Measurements from ENCODE around the gene ARRDC3. TPM values are rescaled to one million over a fixed set of nuclear protein-coding genes. Genes with fewer than 3 reads are reported as not detected.

ARRDC3 gene
- total RNA-seq, 1 experiment from 2014 or later = 32.0 TPM

DNA sequence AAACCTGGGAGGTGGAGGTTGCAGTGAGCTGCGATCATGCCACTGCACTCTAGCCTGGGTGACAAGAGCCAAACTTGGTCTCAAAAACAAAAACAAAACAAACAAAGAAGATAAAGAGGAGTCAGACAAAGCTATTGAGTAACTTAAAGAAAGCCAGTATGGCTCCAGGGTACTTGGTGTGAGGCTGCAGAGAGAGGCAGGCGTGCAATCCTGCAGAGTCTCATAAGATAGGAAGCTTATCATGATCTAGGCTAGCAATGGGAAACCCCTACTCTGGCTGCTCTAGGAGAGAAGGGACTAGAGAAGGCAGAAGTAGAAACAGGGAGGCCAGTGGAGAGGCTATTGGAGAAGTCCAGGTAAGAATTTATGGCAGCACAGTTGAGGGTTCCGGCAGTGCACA, 42.0 kb downstream of the ARRDC3 start:
- no peak overlapping the region for H3K4me2 ChIP-seq
- H3K27me3 ChIP-seq (ENCODE audit: insufficient read depth, low read depth) = no peaks in the 10 kb centered on the region
- H3F3A ChIP-seq (ENCODE audit: insufficient read depth, low read depth) = no peaks in the 10 kb centered on the region
- no peak for DNase-seq
- ChIA-PET POLR2A (ENCODE audit: unreplicated experiment) (no interaction called here), CTCF (no interaction called here)
- no peak overlapping the region for H2AFZ ChIP-seq
- no peaks in the 10 kb centered on the region for H3K79me2 ChIP-seq (ENCODE audit: low read depth)
- no peaks in the 10 kb centered on the region for H3K4me1 ChIP-seq (replicated peaks; ENCODE audit: insufficient read depth)
- no peak overlapping the region for H3K27ac ChIP-seq
- intact Hi-C loops (cut with micrococcal nuclease; ENCODE audit: unreplicated experiment) = no loop called here
- no TSS peak for BruUV-seq (replicated peaks)
- TF ChIP-seq CTCF (conservative IDR thresholded peaks at IDR 0.05) = no peak
- TF ChIP-seq EZH2 (IDR thresholded peaks at IDR 0.05; ENCODE audit: low read depth) = no peak
- no peaks in the 10 kb centered on the region for H3K36me3 ChIP-seq (ENCODE audit: low read depth)
- H4K20me1 ChIP-seq (ENCODE audit: insufficient read depth) = no peaks in the 10 kb centered on the region
- H3K4me3 ChIP-seq = no peak overlapping the region
- H3K9me2 ChIP-seq (ENCODE audit: insufficient read depth) = no peaks in the 10 kb centered on the region
- H3K9me3 ChIP-seq (ENCODE audit: insufficient read depth, low read depth) = no peaks in the 10 kb centered on the region

DNA sequence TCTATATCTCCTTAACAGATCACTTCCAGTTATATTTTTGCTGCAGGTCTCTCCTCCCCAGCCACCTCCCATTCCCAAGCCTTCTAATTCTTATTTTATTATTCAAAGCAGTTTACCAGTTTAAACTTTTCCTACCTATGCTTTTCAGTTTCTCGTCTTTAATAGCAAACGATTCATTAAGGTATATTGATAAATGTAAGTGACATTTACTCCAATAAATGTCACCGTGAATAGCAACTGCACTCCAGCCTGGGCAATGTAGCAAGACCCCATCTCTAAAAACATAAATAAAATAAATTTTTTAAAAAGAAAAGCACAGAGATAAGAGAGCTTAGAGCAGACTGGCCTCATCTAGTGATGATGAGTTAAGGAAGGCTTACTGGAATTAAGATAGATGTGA, 42.6 kb downstream of the ARRDC3 start:
- no peak overlapping the region for H3K4me2 ChIP-seq
- TF ChIP-seq EZH2 (IDR thresholded peaks at IDR 0.05; ENCODE audit: low read depth) = no peak
- no peak for TF ChIP-seq CTCF (conservative IDR thresholded peaks at IDR 0.05)
- H3K4me3 ChIP-seq = no peak overlapping the region
- H3K9me3 ChIP-seq (ENCODE audit: insufficient read depth, low read depth) = no peaks in the 10 kb centered on the region
- no peaks in the 10 kb centered on the region for H4K20me1 ChIP-seq (ENCODE audit: insufficient read depth)
- CTCF ChIA-PET = no interaction called here
- no TSS peak for BruUV-seq (replicated peaks)
- no peaks in the 10 kb centered on the region for H3K79me2 ChIP-seq (ENCODE audit: low read depth)
- no peaks in the 10 kb centered on the region for H3K36me3 ChIP-seq (ENCODE audit: low read depth)
- H3F3A ChIP-seq (ENCODE audit: insufficient read depth, low read depth) = no peaks in the 10 kb centered on the region
- no peak for DNase-seq
- no peaks in the 10 kb centered on the region for H3K4me1 ChIP-seq (replicated peaks; ENCODE audit: insufficient read depth)
- POLR2A ChIA-PET (ENCODE audit: unreplicated experiment) = no interaction called here
- H3K27ac ChIP-seq = no peak overlapping the region
- intact Hi-C loops (cut with micrococcal nuclease; ENCODE audit: unreplicated experiment) = no loop called here
- H2AFZ ChIP-seq = no peak overlapping the region
- H3K27me3 ChIP-seq (ENCODE audit: insufficient read depth, low read depth) = no peaks in the 10 kb centered on the region
- no peaks in the 10 kb centered on the region for H3K9me2 ChIP-seq (ENCODE audit: insufficient read depth)

- BruUV-seq (replicated peaks) = no TSS peak
- ChIA-PET POLR2A (ENCODE audit: unreplicated experiment) (interaction anchor here (0.6 kb wide), 1 partner anchor 29 kb away, joined by 4 read pairs; no protein-coding TSS in a partner anchor), CTCF (no interaction called here)
- Histone ChIP-seq H3K27ac (no peak overlapping the region), H3K9me2 (ENCODE audit: insufficient read depth) (no peaks in the 10 kb centered on the region), H3K9me3 (ENCODE audit: insufficient read depth, low read depth) (no peaks in the 10 kb centered on the region), H2AFZ (no peak overlapping the region), H3K79me2 (ENCODE audit: low read depth) (no peaks in the 10 kb centered on the region), H3K27me3 (ENCODE audit: insufficient read depth, low read depth) (no peaks in the 10 kb centered on the region), H3K4me1 (replicated peaks; ENCODE audit: insufficient read depth) (no peaks in the 10 kb centered on the region), H3K4me3 (no peak overlapping the region), H4K20me1 (ENCODE audit: insufficient read depth) (no peaks in the 10 kb centered on the region), H3K36me3 (ENCODE audit: low read depth) (no peaks in the 10 kb centered on the region), H3K4me2 (no peak overlapping the region), H3F3A (ENCODE audit: insufficient read depth, low read depth) (no peaks in the 10 kb centered on the region; the same call in 1 of the 2 replicates)
- TF ChIP-seq EZH2 (IDR thresholded peaks at IDR 0.05; ENCODE audit: low read depth) = no peak
- no peak for TF ChIP-seq CTCF (conservative IDR thresholded peaks at IDR 0.05)
- intact Hi-C loops (cut with micrococcal nuclease; ENCODE audit: unreplicated experiment) = no loop called here
- DNase-seq = no peak
These were observed 43.9 kb downstream of the ARRDC3 start for GRCh38 chr5:91339063-91339705.
